Heart left ventricle (tissue), 16 donors: ENCODE results near the gene SCGB1D2. TPM values are rescaled to one million over a fixed set of nuclear protein-coding genes. Genes with fewer than 3 reads are reported as not detected.

Source experiments
- ATAC-seq, 4 donors: fragments of 200-7000 bp; cut with Tn5 transposase; one replicate each; pipeline ENCODE4 v1.9.1; 2020 to 2022; ENCODE audit warnings: moderate library complexity in 4 of 4, mild to moderate bottlenecking in 3 of 4, moderate number of reproducible peaks in 1 of 4
- DNase-seq, 5 donors: peaks; one replicate each; pipeline ENCODE4 v3.0.0-alpha.2; 2020
- H3K27ac ChIP-seq, 12 donors: fragments of 200-600 bp; sonication (generic) in 4 of 12; one replicate each; pipeline versions ENCODE4 v1.5.0 to v1.8.0; 2016 to 2022; ENCODE audit warnings: mild to moderate bottlenecking in 2 of 12
- H3K27me3 ChIP-seq, 9 donors: fragments of 200-600 bp; sonication (generic) in 2 of 9; one replicate each; pipeline versions ENCODE4 v1.5.1 to v1.8.0; 2016 to 2022; ENCODE audit warnings: mild to moderate bottlenecking in 3 of 9
- H3K36me3 ChIP-seq, 9 donors: fragments of 200-600 bp; sonication (generic) in 2 of 9; one replicate each; pipeline versions ENCODE4 v1.5.0 to v1.8.0; 2018 to 2022; ENCODE audit warnings: mild to moderate bottlenecking in 2 of 9
- H3K4me1 ChIP-seq, 12 donors: fragments of 200-600 bp; sonication (generic) in 4 of 12; one replicate each; pipeline versions ENCODE4 v1.5.0 to v1.8.0; 2016 to 2022; ENCODE audit warnings: mild to moderate bottlenecking in 3 of 12
- H3K4me3 ChIP-seq, 12 donors: fragments of 200-600 bp; sonication (generic) in 4 of 12; one replicate each; pipeline versions ENCODE4 v1.5.0 to v1.8.0; 2017 to 2022; ENCODE audit warnings: mild to moderate bottlenecking in 9 of 12, moderate library complexity in 4 of 12
- H3K9me3 ChIP-seq, 12 donors: fragments of 200-600 bp; sonication (generic) in 4 of 12; one replicate each; pipeline versions ENCODE4 v1.5.0 to v1.8.0; 2016 to 2022; ENCODE audit warnings: mild to moderate bottlenecking in 1 of 12
- POLR2A ChIP-seq, 2 donors: fragments of 450-650 bp; IDR thresholded peaks; one replicate each; pipeline ENCODE4 v1.6.1; 2017; ENCODE audit warnings: antibody characterized with exemption in 2 of 2, mild to moderate bottlenecking in 2 of 2, moderate library complexity in 2 of 2
- WGBS, 4 donors: extraction: QIAGEN DNeasy Blood & Tissue Kit in 2 of 4; methylation state at CpG; one replicate each; pipeline versions ENCODE4 v1.1.5 to v1.1.7; 2013 to 2018; 5-methylcytosine and 5-hydroxymethylcytosine counted together
- intact Hi-C, 10 donors: fragments of 100-400 bp; cut with DNase I; formaldehyde crosslinking; loops; one replicate each; pipeline versions ENCODE4 v1.11.1 to v1.14.2; 2022
- polyA plus RNA-seq, 2 donors: library from polyadenylated mRNA; stranded (reverse); fragments of 200-250 nt; gene quantifications; one replicate each; pipeline ENCODE4 v1.2.3, GENCODE V29; 2013
- total RNA-seq, 9 donors: library from RNA; depleted of rRNA in 2 of 9; stranded (reverse); fragments of >200 nt in 2 of 9; fragmentation: NEBNext Ultra II Directional in 3 of 9; extraction: Animal tissue kit (Norgen Biotek cat#: 25700) in 3 of 9; gene quantifications; one replicate each; pipeline versions ENCODE4 v1.1.0 to v1.2.4, GENCODE V29; 2016 to 2023
- TF ChIP-seq, protein P1 (sequence below), 12 donors: fragments of 200-600 bp; sonication (generic) in 4 of 12; IDR thresholded peaks; one replicate each; pipeline versions ENCODE4 v1.5.0 to v1.8.0; 2018 to 2022; ENCODE audit warnings: antibody characterized with exemption in 12 of 12, mild to moderate bottlenecking in 5 of 12
- donor health status: ischemic (EF 13 %, LVEDD 7.1; RV severe dilation, severe dysfunction).
- donor health status: healthy with polysubstance abuse.
- donor health status: DM: no; HTN: yes; CAD: no.
- donor health status: DM: no; HTN: no; CAD: no.
- donor health status: ischemic (EF 25% LVEDD 6.9; RV normal size, moderate dysfunction).
- donor health status: ischemic (EF 25% LVEDD 5.7; RV mildly dilated, moderate dysfunction).
- donor health status: healthy.
- donor health status: DM: yes; HTN: yes; CAD: no.
- donor health status: ischemic (EF 35%, LVEDD 5.7; RV mildly dilated, moderate dysfunction).
- donor health status: nonischemic (EF 11% LVEDD 7.7; RV severe dilation, severe dysfunction).
- donor health status: DM: yes; HTN: yes; CAD: no.
- donor health status: PGD.
- donor health status: ischemic (EF 29% LVEDD 5.4; RV normal size, mild dysfunction).
- donor health status: nonischemic (EF 23%, LVEDD 6.1; RV moderate dilation, normal function).

SCGB1D2 gene
- total and polyA plus RNA-seq, 11 donors: 0.36 to 3.8 (median 1.5) TPM; not detected in 4

DNA sequence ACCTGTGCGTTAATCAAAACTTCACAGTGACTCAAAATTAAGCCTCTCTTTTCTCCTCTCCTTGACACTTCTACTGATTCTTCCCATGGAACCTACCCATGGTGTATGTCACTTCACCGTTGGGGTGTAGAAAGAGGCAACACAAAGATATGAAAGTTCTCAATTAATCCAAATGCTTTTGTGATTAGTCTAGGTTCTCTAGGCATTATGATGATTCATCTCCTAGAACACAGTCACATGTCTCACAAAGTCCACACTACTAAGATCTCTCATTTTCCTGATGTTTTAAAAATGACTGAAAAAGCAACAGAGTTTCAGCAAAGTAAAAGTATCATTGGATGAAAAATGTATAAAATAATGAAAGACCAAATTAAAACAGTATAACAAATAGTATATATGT is 14.2 kb downstream of the SCGB1D2 start:
- H3K36me3 ChIP-seq: no peaks in the 10 kb centered on the region
- H3K4me3 ChIP-seq: no peak overlapping the region
- H3K4me1 ChIP-seq: no peaks in the 10 kb centered on the region
- peaks cover 0 to 14% (median 0%) of the 10 kb centered on the region in 9 donors for H3K27me3 ChIP-seq
- no peak overlapping the region for H3K27ac ChIP-seq
- no peak for ATAC-seq
- DNase-seq: no peak
- no peak for TF ChIP-seq POLR2A (IDR thresholded peaks at IDR 0.05)
- TF ChIP-seq, protein P1, sequence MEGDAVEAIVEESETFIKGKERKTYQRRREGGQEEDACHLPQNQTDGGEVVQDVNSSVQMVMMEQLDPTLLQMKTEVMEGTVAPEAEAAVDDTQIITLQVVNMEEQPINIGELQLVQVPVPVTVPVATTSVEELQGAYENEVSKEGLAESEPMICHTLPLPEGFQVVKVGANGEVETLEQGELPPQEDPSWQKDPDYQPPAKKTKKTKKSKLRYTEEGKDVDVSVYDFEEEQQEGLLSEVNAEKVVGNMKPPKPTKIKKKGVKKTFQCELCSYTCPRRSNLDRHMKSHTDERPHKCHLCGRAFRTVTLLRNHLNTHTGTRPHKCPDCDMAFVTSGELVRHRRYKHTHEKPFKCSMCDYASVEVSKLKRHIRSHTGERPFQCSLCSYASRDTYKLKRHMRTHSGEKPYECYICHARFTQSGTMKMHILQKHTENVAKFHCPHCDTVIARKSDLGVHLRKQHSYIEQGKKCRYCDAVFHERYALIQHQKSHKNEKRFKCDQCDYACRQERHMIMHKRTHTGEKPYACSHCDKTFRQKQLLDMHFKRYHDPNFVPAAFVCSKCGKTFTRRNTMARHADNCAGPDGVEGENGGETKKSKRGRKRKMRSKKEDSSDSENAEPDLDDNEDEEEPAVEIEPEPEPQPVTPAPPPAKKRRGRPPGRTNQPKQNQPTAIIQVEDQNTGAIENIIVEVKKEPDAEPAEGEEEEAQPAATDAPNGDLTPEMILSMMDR (IDR thresholded peaks at IDR 0.05): no peak
- H3K9me3 ChIP-seq: peaks cover 0 to 30% (median 20%) of the 10 kb centered on the region in 12 donors
- intact Hi-C loops: no loop called here
- WGBS, 4 donors: 78 to 86% (median 84%) methylated on average over 2 of the region's 2 CpGs

DNA sequence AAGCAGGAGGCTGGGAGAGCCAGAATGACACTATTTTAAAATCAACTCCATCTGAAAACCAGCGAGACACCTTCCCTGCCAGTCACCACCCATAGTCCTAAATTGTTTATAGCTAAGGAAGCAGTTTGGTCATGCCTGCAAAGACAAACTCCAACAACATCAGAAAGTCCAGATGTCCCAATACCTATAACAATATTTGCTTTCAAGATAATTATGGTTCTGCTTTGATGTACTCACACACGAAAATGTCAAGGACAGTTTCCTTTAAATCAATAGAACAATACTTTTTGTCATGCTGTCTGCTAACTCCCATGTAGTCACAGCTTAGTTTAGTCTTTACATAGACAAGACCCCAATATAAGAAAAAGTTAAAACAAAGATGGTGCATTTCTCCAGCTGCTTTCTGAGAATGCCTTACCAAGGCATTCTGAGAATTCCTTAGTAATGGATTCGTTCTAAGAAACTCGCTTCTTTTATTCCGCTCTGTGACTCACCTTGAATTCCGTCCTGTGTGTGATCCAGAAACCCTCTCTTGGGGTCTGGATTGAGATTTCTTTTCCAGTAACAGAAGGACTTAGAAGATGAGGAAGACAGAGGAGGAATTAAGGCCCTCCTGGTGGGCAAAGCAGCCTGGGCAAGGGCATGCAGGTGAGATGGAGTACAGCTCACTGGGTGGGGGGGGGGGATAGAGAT is 18.4 kb downstream of the SCGB1D2 start:
- no peak for TF ChIP-seq POLR2A (IDR thresholded peaks at IDR 0.05)
- TF ChIP-seq, protein P1 (IDR thresholded peaks at IDR 0.05): no peak
- no peaks in the 10 kb centered on the region for H3K4me1 ChIP-seq
- no peak overlapping the region for H3K4me3 ChIP-seq
- intact Hi-C loops: no loop called here
- H3K27ac ChIP-seq: no peak overlapping the region
- H3K27me3 ChIP-seq: peaks cover 0 to 14% (median 0%) of the 10 kb centered on the region in 9 donors
- WGBS, 4 donors: 68 to 78% (median 73%) methylated on average over 6 of the region's 6 CpGs
- ATAC-seq: no peak
- H3K36me3 ChIP-seq: no peaks in the 10 kb centered on the region
- no peaks in the 10 kb centered on the region for H3K9me3 ChIP-seq
- DNase-seq: no peak

DNA sequence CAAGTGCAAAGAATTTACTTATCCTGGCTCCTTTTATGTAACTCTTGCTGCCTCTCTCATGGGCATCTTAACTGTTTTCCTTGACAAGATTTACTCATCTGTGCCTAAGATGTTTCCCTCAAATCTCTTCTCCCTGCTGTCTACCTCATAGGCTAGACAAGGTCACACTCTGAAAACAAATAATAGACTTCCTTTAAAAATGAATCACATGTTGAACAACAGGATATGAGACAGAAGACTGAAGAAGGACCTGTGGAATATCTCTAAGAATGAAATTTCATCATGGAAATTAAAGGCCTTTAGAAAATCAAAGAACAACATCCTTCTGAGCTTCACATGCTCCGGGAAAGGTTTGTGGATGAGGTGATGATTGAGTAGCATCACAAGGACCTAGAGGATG is 22.0 kb downstream of the SCGB1D2 start:
- Histone ChIP-seq H3K4me3 (no peak overlapping the region), H3K4me1 (no peaks in the 10 kb centered on the region), H3K36me3 (no peaks in the 10 kb centered on the region), H3K27ac (no peak overlapping the region), H3K27me3 (peaks cover 0 to 17% (median 0%) of the 10 kb centered on the region in 9 donors), H3K9me3 (no peaks in the 10 kb centered on the region)
- intact Hi-C loops: no loop called here
- TF ChIP-seq, protein P1 (IDR thresholded peaks at IDR 0.05): no peak
- TF ChIP-seq POLR2A (IDR thresholded peaks at IDR 0.05): no peak
- 68 to 73% (median 70%) methylated on average over 1 of the region's 1 CpG for WGBS, 4 donors
- ATAC-seq: no peak
- no peak for DNase-seq

DNA sequence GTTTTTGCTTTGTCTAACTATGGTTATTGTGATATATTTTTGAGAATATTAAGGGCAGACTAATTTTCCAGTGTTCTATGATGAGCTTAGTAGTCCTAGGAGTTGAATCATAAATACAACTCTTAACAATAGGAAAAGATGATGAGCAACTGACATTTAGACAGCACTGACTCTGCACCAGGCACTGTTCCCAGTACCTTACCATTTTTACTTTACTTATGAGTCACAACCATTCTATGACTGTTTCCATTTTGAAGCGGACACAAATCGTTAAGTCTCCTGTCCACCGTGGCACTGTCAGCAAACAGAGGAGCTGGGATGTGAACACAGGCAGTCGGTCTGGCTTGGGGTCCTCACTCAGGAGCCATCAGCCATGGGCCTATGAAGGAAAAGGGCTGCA is 24.5 kb downstream of the SCGB1D2 start:
- Histone ChIP-seq H3K4me1 (no peaks in the 10 kb centered on the region), H3K36me3 (no peaks in the 10 kb centered on the region), H3K9me3 (no peaks in the 10 kb centered on the region), H3K4me3 (no peak overlapping the region), H3K27ac (no peak overlapping the region), H3K27me3 (peaks cover 0 to 18% (median 0%) of the 10 kb centered on the region in 9 donors)
- DNase-seq: no peak
- WGBS, 4 donors: 73 to 82% (median 79%) methylated on average over 4 of the region's 4 CpGs
- intact Hi-C loops: no loop called here
- no peak for TF ChIP-seq POLR2A (IDR thresholded peaks at IDR 0.05)
- TF ChIP-seq, protein P1 (IDR thresholded peaks at IDR 0.05): no peak
- ATAC-seq: no peak
